GM18951 (cell line): ENCODE measurements around the gene EXPH5.

ENCODE experiments used
- POLR2A ChIP-seq: IDR thresholded peaks from 4 replicates; pipeline ENCODE4 v1.6.1; 2011; ENCODE audit warnings: mild to moderate bottlenecking; ENCODE audit not compliant: insufficient read length, insufficient read depth; ENCODE audit errors: extremely low read depth
- in situ Hi-C: fragments of 300-500 bp; cut with MboI; formaldehyde crosslinking; loops from one replicate; pipeline ENCODE4 v1.12.0; 2022; ENCODE audit warnings: low sequenced_read_pairs, mixed read lengths, inconsistent platforms; ENCODE audit not compliant: unreplicated experiment

Gene EXPH5

DNA sequence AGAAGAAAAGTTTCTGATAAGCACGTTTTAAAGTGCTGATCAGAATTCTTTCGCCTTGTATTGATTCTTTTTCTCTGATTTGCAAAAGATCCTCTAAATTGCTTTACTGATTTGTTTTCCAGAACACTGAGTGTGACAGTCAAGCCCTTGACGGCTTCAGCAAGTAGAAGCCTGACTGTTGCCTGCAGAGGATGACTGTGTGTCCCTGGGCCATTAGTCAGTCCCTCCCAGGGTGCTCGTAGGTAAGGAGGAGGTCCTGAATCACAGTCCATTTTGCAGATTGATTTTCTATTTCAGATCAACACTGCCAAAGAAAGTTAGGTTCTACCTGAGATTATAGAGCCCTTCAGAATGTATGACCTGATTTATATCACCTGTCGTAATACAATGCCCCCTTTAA, 56.8 kb downstream of the EXPH5 start:
- TF ChIP-seq POLR2A, result no peak
- in situ Hi-C loops, result no loop called here

DNA sequence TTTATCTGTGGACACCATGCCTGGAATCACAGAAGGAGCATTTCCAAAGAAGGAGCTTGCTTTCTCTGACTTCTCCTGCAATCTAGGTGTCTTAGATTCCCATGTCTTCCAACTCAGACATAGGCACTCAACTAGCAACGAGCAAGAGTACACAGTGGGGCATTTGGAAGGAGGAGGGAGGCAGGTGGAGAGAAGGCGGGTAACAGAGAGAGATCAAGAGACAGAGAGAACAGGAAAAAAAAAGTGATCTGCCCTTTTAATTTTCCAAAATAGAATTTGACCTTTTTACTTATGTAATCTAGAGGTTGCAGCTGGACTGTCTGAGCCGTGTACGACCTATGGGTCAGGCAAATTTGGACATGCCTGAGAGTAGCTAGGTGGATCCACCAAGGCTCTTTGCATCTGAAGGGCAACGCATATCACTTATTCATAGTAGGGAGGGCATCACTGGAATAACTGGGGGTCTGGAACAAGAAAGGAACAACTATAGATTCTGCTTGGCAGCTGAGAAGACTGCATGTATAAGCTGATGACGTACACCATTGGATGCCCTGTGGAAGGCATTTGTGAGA, 58.1 kb downstream of the EXPH5 start:
- in situ Hi-C loops, result no loop called here
- TF ChIP-seq POLR2A, result no peak

DNA sequence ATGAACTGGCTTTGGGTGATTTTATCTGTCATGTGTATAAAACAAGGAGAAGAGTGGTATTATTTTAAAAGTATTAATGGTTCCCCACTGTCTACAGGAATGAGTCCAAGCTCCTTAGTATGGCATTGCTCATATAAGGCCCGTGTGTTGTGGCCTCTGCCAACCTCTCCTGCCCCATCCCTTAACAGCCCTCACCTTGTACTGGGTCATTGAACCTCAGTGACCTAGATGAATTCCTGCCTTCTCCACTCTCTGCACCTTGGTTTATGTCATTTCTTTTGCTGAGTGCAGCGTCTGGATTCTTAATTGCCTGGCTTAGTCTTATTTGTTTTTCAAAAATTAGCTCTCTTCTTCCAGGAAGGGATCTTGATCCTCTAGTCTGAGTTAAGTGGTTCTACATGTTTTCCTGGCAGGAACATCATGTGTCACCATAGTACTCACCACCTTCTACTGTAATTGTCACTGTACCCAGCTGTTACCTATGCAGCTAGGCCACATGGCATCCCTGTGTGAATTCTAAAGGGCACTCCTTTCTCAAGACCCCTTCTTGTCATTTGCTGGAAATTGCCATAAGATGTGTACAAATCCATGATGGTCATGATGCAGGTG, 59.2 kb downstream of the EXPH5 start:
- no peak for TF ChIP-seq POLR2A
- in situ Hi-C loops, result no loop called here

DNA sequence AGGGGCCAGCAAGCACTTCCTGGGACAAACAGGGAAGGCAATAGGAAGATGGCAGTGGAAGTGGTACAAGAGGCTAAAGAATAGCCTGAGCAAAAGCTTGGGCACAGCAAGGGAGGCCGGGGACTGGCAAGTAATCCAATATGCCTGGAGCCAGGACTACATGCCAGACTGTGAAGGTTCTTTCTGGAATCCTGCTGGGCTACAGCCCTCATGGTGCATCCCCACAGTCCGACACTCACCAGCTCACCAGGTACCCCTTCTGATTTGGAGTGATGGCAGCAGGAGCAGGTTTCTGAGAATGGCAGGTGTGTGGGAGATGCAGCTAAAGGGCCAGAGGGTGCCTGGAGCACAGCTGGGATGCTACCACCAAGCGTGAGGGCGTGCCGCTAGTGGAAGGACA, 63.1 kb downstream of the EXPH5 start:
- in situ Hi-C loops, result no loop called here

DNA sequence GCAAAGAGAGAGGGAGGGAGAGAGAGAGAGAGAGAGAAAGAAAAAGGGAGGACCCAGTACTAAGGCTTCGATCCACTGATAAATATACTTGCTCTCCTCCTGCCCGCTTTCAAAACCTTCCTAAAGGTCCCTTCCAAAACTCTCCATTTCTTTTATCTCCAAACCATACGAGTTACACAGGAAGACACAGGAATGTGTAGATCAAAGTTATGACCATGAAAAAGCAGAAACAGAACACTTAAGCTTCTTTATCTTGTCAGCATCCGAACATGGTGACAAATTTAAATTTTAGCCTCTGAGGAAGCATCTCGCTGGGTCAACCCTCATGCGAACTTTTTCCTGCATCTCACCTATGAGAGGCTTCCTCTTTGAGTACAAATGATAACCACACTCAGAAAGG, 66.2 kb downstream of the EXPH5 start:
- no peak for TF ChIP-seq POLR2A
- in situ Hi-C loops, result no loop called here

More for the DNA sequence above, 63.1 kb downstream of the EXPH5 start:
- no peak for TF ChIP-seq POLR2A

- TF ChIP-seq POLR2A, result no peak
- in situ Hi-C loops, result no loop called here
Measured at GRCh38 chr11:108525161-108525560, 68.4 kb downstream of the EXPH5 start.

GRCh38 chr11:108524422-108524821, 69.1 kb downstream of the EXPH5 start:
- in situ Hi-C loops, result no loop called here
- TF ChIP-seq POLR2A, result no peak

GRCh38 chr11:108522318-108522717, 71.2 kb downstream of the EXPH5 start:
- no peak for TF ChIP-seq POLR2A
- in situ Hi-C loops, result no loop called here

DNA sequence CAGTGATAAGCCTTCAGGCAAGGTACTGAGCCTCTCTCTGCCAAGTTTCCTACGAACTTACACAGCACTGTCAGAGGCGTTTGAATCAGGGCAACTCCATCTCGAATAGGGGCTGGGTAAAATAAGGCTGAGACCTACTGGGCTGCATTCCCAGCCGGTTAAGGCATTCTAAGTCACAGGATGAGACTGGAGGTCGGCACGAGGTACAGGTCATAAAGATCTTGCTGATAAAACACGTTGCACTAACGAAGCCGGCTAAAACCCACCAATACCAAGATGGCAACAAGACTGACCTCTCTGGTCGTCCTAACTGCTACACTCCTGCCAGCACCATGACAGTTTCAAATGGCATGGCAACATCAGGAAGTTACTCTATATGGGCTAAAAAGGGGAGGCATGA, 75.0 kb downstream of the EXPH5 start:
- TF ChIP-seq POLR2A, result no peak
- in situ Hi-C loops, result no loop called here

GRCh38 chr11:108516125-108516524, 77.4 kb downstream of the EXPH5 start:
- TF ChIP-seq POLR2A, result no peak
- in situ Hi-C loops, result no loop called here

DNA sequence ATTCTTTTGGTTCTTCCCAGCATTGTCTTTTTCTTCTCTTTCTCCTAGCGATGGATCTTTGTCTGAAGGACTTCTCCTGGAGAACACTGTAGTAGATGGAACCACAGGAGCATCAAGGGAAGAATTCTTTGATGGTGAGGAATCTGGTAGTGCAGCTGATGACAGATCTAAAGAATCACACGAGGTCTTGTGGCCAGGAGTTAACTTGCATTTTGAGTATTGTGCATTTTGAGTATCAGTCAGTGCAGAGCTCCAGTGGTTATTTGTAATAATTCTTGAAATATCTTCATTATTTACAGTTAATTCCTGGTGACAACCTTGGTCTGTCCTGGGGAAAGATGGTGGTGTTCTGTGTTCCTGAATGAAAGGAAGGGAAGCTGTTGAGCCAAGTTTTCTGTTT, 80.9 kb downstream of the EXPH5 start:
- in situ Hi-C loops, result no loop called here
- no peak for TF ChIP-seq POLR2A

- in situ Hi-C loops, result no loop called here
- TF ChIP-seq POLR2A, result no peak
Measured at GRCh38 chr11:108511851-108512474, 81.6 kb downstream of the EXPH5 start.

GRCh38 chr11:108508653-108509593, 84.6 kb downstream of the EXPH5 start:
- no peak for TF ChIP-seq POLR2A
- in situ Hi-C loops, result no loop called here

GRCh38 chr11:108501396-108501795, 92.2 kb downstream of the EXPH5 start:
- TF ChIP-seq POLR2A, result no peak
- in situ Hi-C loops, result no loop called here

DNA sequence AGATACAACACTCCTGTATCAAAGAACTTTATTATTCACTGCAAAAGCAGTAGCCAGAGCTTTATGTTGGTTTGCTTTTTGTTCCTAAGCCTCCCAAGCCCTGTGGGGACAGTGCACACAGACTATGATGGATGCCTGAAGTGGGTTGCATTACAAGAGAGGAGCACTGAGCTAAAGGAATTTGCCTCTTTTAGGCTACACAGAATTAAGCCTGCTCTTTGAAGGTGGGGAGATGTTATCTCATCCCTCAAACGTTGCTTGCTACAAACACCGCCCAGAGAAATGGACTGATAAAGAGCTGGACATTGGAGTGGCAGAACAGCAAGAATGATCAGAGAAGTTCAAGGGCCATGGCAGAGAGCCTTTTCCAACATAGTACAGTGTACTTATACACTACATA, 92.8 kb downstream of the EXPH5 start:
- TF ChIP-seq POLR2A, result no peak
- in situ Hi-C loops, result no loop called here
